ENCODE data around the gene CD1D. TPM values are rescaled to one million over a fixed set of nuclear protein-coding genes. Genes with fewer than 3 reads are reported as not detected.

The CD1D gene
- total RNA-seq, 2 donors from 2014 or later, result not detected

DNA sequence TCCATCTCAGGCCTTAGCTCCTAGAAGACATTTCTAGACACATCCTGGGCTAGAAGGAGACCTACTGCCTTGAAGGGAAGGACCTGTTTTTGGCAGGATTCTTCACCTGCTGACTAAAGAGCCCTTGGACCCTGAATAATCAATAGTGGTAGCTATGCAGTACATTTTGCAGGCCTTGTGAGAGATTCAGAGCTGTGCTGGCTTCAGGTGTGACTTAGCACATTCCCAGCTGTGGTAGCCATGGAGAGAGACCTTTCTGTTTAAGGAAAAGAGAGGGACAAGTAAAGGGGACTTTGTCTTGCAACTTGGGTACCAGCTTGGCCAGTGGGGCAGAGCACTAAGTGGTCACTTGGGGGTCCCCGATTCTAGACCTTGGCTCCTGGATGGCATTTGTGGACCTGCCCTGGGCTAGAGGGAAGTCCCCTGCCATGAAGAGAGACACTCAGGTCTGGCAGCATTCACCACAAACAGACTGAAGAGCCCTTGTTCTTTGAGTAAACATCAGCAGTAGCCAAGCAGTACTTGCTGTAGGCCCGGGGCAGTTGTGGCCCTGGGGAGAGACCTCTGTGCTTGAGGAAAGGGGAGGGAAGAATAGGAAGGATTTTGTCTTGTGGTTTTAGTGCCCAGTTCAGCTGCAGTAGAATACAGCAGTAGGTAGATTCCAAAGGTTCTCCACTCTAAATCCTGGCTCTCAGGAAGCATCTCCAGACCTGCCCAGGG is 47.4 kb downstream of the CD1D start:
- Mint-ChIP-seq H3K36me3 (ENCODE audit: insufficient read depth in 2 of 2) (peaks cover 4 to 8% of the 10 kb centered on the region in 2 donors), H3K4me1 (ENCODE audit: low read depth) (no peaks in the 10 kb centered on the region), H3K27ac (no peak overlapping the region), H3K27me3 (ENCODE audit: low read depth) (peaks cover 20% of the 10 kb centered on the region), H3K9me3 (peaks cover 6 to 8% of the 10 kb centered on the region in 2 donors), H3K4me3 (no peak overlapping the region)
- no peak for ATAC-seq (replicated peaks in 1 of 2)
- DNase-seq, result no peak

Other genes starting within 250 kb of the CD1D start
- gene KIRREL1, start 187.2 kb upstream of the CD1D start, total RNA-seq, result not detected
- not detected for gene CD1A, start 73.5 kb downstream of the CD1D start, total RNA-seq
- under 1 TPM in 1 of 2 donors, not detected in 1; 0.16 TPM for gene CD1C, start 109.0 kb downstream of the CD1D start, total RNA-seq
- gene CD1B, start 150.6 kb downstream of the CD1D start, total RNA-seq, result not detected
- gene CD1E, start 173.0 kb downstream of the CD1D start, total RNA-seq, result not detected
- not detected for gene OR10T2, start 218.6 kb downstream of the CD1D start, total RNA-seq
- not detected for gene OR10K2, start 245.3 kb downstream of the CD1D start, total RNA-seq

All from activated T-cell treated with anti-CD3 and anti-CD28 coated beads, Interleukin-2, amount 50 U/mL, for 72 hours (primary cell).